B cell (primary cell): ENCODE data around the gene PLEKHA7. TPM values are rescaled to one million over a fixed set of nuclear protein-coding genes. Genes with fewer than 3 reads are reported as not detected.

ENCODE experiments used
- ATAC-seq: fragments of 200-7000 bp; cut with Tn5 transposase; one replicate; pipeline ENCODE4 v1.10.0; 2021; ENCODE audit warnings: low read depth, mild to moderate bottlenecking, moderate number of reproducible peaks, moderate library complexity
- CTCF ChIA-PET: fragments of 350-600 bp; sonication (Branson Sonifier 250); formaldehyde crosslinking; loops from one replicate; lab custom pipeline; 2021; ENCODE audit warnings: antibody characterized with exemption, inconsistent platforms; lab: Charles Lee
- POLR2A ChIA-PET: fragments of 350-600 bp; sonication (Branson Sonifier 250); formaldehyde crosslinking; loops from one replicate; lab custom pipeline; 2021; ENCODE audit warnings: antibody characterized with exemption; lab: Charles Lee
- DNase-seq: peaks from one replicate; pipeline ENCODE4 v3.0.0; 2013
- H2AFZ ChIP-seq: 2 replicates; pipeline ENCODE4 v1.6.1; 2012; ENCODE audit warnings: mild to moderate bottlenecking, low read depth, low read length; ENCODE audit not compliant: insufficient read depth, poor library complexity, severe bottlenecking
- H3K27ac ChIP-seq, 2 donors: 1 replicate in 1 of 2; 2 replicates in 1 of 2; pipeline ENCODE4 v1.5.1; 2012 to 2013; ENCODE audit warnings: low read length in 2 of 2, mild to moderate bottlenecking in 2 of 2, moderate library complexity in 1 of 2
- H3K27me3 ChIP-seq, 4 experiments: fragments of 200-600 bp in 1 of 4; sonication (generic) in 1 of 4; replicated peaks in 1 of 4; 1 replicate in 2 of 4; 2 replicates in 2 of 4; pipeline versions ENCODE4 v1.6.1 to v1.7.0; 2013 to 2016; ENCODE audit warnings: low read length in 3 of 4, mild to moderate bottlenecking in 2 of 4, mixed read lengths in 1 of 4, moderate library complexity in 1 of 4; ENCODE audit not compliant: insufficient read depth in 4 of 4, control insufficient read depth in 3 of 4; ENCODE audit errors: control extremely low read depth in 1 of 4
- H3K36me3 ChIP-seq, 2 experiments: replicated peaks in 1 of 2; 1 replicate in 1 of 2; 2 replicates in 1 of 2; pipeline versions ENCODE4 v1.6.1 to v1.7.1; 2013; ENCODE audit warnings: low read length in 1 of 2; ENCODE audit not compliant: insufficient read depth in 2 of 2, control insufficient read depth in 1 of 2; ENCODE audit errors: control extremely low read depth in 1 of 2, extremely low read depth in 1 of 2
- H3K4me1 ChIP-seq, 2 donors: fragments of 200-600 bp in 1 of 2; sonication (generic) in 1 of 2; 1 replicate in 1 of 2; 2 replicates in 1 of 2; pipeline versions ENCODE4 v1.5.1 to v1.6.1; 2013 to 2017; ENCODE audit warnings: low read length in 2 of 2; ENCODE audit not compliant: control insufficient read depth in 2 of 2, insufficient read depth in 2 of 2
- H3K4me2 ChIP-seq: replicated peaks from 2 replicates; pipeline ENCODE3; 2012; ENCODE audit warnings: mild to moderate bottlenecking, low read depth, low read length; ENCODE audit not compliant: poor library complexity, severe bottlenecking
- H3K4me3 ChIP-seq, 5 experiments: fragments of 200-600 bp in 1 of 5; sonication (generic) in 1 of 5; 1 replicate in 3 of 5; 2 replicates in 2 of 5; pipeline versions ENCODE4 v1.5.1 to v1.7.0; 2011 to 2016; ENCODE audit warnings: low read length in 4 of 5, mild to moderate bottlenecking in 4 of 5, low read depth in 2 of 5, control low read depth in 1 of 5, moderate library complexity in 1 of 5; ENCODE audit not compliant: insufficient read depth in 1 of 5; ENCODE audit errors: control extremely low read depth in 1 of 5, extremely low read depth in 1 of 5
- H3K79me2 ChIP-seq: fragments of 200-600 bp; sonication (generic); one replicate; pipeline ENCODE4 v1.6.0; 2016; ENCODE audit warnings: low read length; ENCODE audit not compliant: control insufficient read depth, insufficient read depth
- H3K9ac ChIP-seq: fragments of 200-600 bp; sonication (generic); 2 replicates; pipeline ENCODE4 v1.6.1; 2017; ENCODE audit warnings: mild to moderate bottlenecking, low read length, moderate library complexity
- H3K9me3 ChIP-seq, 3 donors: one replicate each; pipeline versions ENCODE4 v1.6.1 to v1.7.1; 2013; ENCODE audit warnings: low read length in 2 of 3; ENCODE audit not compliant: control insufficient read depth in 2 of 3, insufficient read depth in 1 of 3; ENCODE audit errors: control extremely low read depth in 1 of 3
- H4K20me1 ChIP-seq: 2 replicates; pipeline ENCODE4 v1.6.0; 2012; ENCODE audit warnings: mild to moderate bottlenecking, low read length; ENCODE audit not compliant: insufficient read depth, control insufficient read depth, poor library complexity, severe bottlenecking
- H3K27ac Mint-ChIP-seq: one replicate; pipeline ENCODE4 v1.8.0; 2021; ENCODE audit warnings: mixed read lengths
- H3K27me3 Mint-ChIP-seq: one replicate; pipeline ENCODE4 v1.8.0; 2021; ENCODE audit warnings: mixed read lengths
- H3K4me1 Mint-ChIP-seq: one replicate; pipeline ENCODE4 v1.8.0; 2021; ENCODE audit warnings: mixed read lengths
- H3K4me3 Mint-ChIP-seq: one replicate; pipeline ENCODE4 v1.8.0; 2021; ENCODE audit warnings: mixed read lengths
- H3K9me3 Mint-ChIP-seq: one replicate; pipeline ENCODE4 v1.8.0; 2022; ENCODE audit warnings: mixed read lengths; ENCODE audit not compliant: insufficient read depth
- CTCF ChIP-seq: fragments of 200-600 bp; IDR thresholded peaks from one replicate; pipeline ENCODE4 v1.8.0; 2022; ENCODE audit warnings: antibody characterized with exemption, mild to moderate bottlenecking
- EZH2 ChIP-seq: IDR thresholded peaks from 2 replicates; pipeline ENCODE4 v1.6.1; 2012; ENCODE audit warnings: borderline replicate concordance, low read depth, mild to moderate bottlenecking, moderate library complexity, low read length; ENCODE audit not compliant: insufficient read depth, poor library complexity, severe bottlenecking
- WGBS: methylation state at CpG from one replicate; pipeline ENCODE4 v1.1.5; 2013; ENCODE audit warnings: missing lambda C conversion rate; ENCODE audit not compliant: insufficient coverage; 5-methylcytosine and 5-hydroxymethylcytosine counted together
- intact Hi-C: fragments of 100-400 bp; cut with micrococcal nuclease; formaldehyde crosslinking; loops from one replicate; pipeline ENCODE4 v1.10.0; 2022
- polyA plus RNA-seq: library from polyadenylated mRNA; depleted of rRNA; stranded (reverse); fragments of >200 nt; gene quantifications from 2 replicates; pipeline ENCODE4 v1.2.3, GENCODE V29; 2012
- total RNA-seq, 2 donors: library from RNA; stranded (reverse); fragments of 120-200 nt in 1 of 2; gene quantifications; 1 replicate in 1 of 2; 2 replicates in 1 of 2; pipeline versions ENCODE4 v1.2.3 to v1.2.4, GENCODE V29; 2013 to 2022

Gene PLEKHA7
- total and polyA plus RNA-seq, 2 donors (not counting 1 experiment from before 2014, with no cell fraction given) = 1.7 to 8.2 TPM

- POLR2A ChIA-PET = no interaction called here
These were observed 204.1 kb downstream of the PLEKHA7 start for GRCh38 chr11:16809886-16810668.

More at GRCh38 chr11:16809886-16810668, 204.1 kb downstream of the PLEKHA7 start:
- Histone ChIP-seq H3K27ac (no peak overlapping the region), H3K79me2 (no peaks in the 10 kb centered on the region), H3K9me3 (no peaks in the 10 kb centered on the region), H3K4me2 (no peak overlapping the region), H3K27me3 (no peaks in the 10 kb centered on the region), H4K20me1 (no peaks in the 10 kb centered on the region), H2AFZ (no peak overlapping the region), H3K4me1 (no peaks in the 10 kb centered on the region), H3K4me3 (no peak overlapping the region), H3K9ac (no peak overlapping the region), H3K36me3 (no peaks in the 10 kb centered on the region)
- CTCF ChIA-PET = interaction anchor here (0.9 to 3.1 kb wide), 2 partner anchors 10 to 19 kb away, joined by 5 to 20 read pairs; no protein-coding TSS in a partner anchor
- no peak for TF ChIP-seq CTCF
- TF ChIP-seq EZH2 = no peak
- H3K27ac Mint-ChIP-seq = no peak overlapping the region
- 62% methylated on average over 7 of the region's 11 CpGs for WGBS
- intact Hi-C loops = no loop called here
- no peaks in the 10 kb centered on the region for H3K27me3 Mint-ChIP-seq
- no peaks in the 10 kb centered on the region for H3K9me3 Mint-ChIP-seq
- DNase-seq = no peak
- peaks cover 2% of the 10 kb centered on the region for H3K4me1 Mint-ChIP-seq
- no peak overlapping the region for H3K4me3 Mint-ChIP-seq
- no peak for ATAC-seq
